HG02970 (cell line): ENCODE results near the gene PCAT6.

ENCODE experiments used
- ATAC-seq: cut with Tn5 transposase; IDR thresholded peaks from one replicate; pipeline ENCODE4 v1.9.1; 2021; ENCODE audit warnings: mild to moderate bottlenecking, moderate library complexity, moderate number of reproducible peaks; ENCODE audit not compliant: unreplicated experiment, low FRiP score

PCAT6 gene

DNA sequence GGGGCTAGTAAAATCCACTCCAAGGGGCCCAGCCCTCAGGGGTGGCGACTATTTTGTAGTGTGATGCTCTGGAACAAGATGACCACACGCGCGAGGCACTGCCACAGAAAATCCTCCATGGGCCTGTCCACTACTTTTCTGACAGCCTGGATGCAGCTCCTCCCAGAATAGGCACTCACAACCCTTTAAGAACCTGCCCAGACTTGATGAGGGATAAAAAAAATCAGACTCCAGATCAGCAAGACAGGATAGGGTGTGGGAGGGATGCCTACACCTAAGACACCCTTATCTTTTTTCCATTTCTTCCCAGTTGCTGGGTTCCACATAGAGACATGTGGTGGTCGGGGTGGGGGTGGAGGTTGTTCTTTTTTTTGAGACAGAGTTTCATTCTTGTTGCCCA lies 33.5 kb downstream of the PCAT6 start:
- ATAC-seq = no peak

DNA sequence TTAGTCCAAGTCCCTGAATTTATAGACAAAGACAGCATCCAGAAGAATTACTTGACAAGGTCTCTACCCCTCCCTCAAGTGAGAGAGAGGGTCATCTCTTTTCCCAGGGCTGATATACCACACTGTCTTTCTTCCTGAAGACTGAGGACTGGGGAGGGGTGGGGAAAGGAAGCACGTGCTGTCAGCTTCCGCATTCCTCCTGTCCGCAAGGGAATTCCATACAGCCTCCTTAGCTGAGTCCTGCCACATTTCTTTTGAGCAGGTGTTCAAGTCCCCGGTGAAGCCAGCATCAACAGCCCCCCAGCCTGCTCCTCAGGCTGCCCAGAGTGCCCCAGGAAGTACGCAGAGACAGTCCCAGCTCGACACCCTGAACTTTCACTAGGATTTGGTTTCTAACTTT lies 34.2 kb downstream of the PCAT6 start:
- no peak for ATAC-seq

DNA sequence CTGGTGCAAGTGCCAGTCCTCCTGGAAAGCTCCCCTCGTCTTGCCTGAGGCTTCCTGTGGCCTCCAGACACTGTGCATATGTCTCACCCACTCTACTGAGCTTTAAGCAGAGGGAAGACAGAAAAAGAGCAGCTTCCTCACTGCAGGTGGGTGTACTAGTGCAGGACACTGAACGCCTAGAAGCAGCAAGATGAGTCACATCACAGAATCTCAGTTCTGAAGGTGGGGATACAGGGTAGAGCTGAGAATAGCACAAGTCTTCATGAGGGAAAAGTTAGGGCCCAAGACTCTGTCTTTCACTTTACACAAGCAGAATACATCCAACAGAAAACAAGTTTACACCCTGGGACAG lies 37.4 kb downstream of the PCAT6 start:
- ATAC-seq = no peak

DNA sequence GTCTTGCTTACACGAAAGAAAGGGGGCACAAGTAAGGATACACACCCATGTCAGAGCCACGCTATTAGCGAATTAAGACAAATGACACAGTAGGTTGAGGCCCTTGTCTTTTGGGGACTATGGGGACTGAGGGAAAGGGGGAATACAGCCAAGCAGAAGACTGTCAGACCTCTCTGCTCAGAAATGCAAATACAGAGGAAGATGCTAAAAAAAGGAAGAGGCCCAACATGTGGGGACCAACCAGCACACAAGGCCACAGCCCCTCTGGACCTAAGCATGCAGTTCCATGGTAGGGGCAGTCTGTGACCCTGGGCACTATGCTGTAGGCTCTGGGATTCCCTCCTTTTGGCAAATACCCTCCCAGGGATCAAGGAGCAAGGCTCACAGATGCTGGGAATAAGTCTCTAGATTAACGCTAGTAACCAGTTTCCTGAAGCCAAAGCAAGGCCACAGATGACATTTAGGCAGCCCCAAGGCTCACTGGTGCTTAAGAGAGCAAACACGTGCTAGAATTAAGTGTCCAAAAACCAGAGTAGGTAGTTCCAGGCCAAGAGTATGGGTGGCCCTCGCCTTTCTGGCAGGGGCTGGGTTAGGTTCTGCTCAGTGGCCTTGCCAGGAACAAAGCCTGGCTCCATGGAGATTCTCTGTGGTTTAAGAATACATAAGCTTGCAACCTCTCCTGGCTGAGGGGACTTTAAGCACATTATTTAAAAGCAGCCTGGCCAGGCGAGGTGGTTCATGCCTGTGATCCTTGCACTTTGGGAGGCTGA lies 40.0 kb downstream of the PCAT6 start:
- ATAC-seq = no peak

DNA sequence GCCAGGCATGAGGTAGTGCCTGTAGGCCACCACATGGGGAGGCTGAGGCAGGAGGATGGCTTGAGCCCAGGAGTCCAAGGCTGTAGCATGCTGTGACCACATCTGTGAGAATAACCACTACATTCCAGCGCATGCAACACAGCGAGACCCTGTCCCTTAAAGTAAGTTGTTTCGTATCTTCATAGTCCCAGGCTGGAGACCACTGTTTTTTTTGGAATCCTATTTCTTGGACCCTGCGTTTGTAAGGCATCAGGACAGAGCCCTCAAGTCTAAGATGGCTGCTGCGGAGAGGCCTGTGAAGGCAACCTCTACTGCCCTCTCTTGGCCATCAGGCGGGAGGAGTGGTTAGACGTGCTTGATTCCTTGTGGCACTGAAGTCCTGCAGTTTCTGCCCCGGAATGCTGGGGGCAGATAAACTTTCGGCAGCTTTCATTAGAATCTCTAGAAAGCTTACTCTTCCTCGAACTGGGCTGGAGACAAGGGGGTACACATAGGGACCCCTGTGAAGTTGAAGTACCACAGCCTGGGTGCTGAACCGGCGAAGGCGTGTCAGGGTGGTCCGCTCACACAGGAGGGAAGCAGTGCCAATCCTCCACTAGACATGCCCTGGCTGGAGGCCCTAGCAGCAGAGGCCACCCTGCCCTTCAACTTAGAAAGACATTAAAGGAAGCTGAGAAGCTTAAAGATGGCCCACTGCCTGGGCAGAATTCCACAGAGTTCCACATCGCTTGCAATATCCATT lies 41.6 kb downstream of the PCAT6 start:
- no peak for ATAC-seq

DNA sequence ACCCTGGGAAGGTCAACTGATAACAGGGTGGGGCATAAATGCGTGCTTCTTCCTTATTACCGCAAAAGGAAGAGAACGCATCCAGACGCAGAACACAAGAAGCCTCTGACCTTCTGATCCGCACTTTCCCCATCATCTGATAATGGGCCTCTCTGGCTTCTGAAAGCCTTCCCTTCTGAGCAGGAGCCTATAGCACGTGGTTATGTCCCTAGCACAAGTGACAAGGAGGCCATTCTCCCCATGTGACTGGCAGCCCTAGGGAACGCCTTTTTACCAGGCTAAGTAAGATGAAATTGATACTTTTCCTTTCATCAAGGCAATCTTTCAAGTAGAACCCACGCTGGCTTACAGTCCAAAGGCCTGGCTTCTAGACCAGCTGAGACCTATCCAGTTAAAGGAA lies 44.0 kb downstream of the PCAT6 start:
- no peak for ATAC-seq

DNA sequence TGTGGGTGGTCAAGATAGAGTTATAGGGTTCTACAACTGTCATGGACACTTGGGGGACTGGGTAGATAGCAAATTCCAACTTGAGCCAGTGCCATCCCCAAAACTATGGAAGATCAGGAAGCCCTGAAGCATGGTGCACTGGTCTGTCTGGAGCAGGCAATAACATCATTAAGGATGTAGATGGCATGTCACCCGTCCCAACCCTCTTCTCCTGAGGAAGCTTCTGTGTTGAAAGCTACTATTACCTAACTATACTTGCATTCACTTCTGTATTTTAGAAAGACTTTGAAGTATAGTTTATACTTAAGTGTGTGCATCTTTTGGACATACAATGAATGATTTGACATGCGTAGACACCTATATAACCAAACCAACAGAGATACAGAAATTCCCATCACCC lies 45.3 kb downstream of the PCAT6 start:
- no peak for ATAC-seq

DNA sequence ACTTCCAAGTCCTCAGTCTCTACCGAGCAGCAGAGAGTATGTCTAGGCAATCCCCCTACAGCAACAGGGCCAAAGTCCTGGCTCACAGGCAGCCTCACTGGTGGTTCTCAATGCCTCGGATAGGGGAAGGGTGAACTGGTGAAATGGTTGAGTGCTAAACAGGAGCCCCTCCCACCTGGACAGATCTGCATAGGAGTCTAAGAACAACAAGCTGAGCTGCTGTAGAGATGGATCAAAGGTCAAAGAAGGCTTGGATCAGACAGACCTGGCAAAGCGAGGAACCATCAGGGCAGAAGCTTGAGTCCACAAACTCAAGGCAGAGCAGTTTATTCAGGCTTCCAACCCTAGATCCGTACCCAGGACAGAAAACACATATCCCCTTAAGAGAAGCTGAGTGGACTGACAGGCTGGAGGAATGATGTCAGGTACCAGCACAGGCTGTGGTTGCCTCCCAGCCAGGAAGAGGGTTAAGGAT lies 46.4 kb downstream of the PCAT6 start:
- no peak for ATAC-seq

DNA sequence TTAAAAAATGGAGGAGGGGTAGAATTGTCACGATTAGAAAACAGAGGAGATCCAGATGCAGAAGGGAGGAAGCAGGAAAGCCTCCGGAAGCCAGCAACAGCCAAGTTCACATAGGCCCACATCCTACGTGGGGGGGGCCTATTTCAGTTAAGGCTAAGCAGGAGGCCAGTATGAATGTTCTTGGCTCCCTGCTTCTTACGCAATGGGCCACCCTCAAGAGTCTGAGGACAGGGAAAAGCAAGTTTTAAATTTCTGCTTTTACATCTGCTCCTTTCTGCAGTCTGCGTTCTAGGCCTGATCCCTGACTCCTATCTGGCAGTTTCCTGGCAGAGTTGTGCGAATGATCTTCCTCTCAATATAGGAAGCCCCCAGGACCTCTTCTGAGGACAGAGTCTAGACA lies 47.6 kb downstream of the PCAT6 start:
- ATAC-seq = no peak

DNA sequence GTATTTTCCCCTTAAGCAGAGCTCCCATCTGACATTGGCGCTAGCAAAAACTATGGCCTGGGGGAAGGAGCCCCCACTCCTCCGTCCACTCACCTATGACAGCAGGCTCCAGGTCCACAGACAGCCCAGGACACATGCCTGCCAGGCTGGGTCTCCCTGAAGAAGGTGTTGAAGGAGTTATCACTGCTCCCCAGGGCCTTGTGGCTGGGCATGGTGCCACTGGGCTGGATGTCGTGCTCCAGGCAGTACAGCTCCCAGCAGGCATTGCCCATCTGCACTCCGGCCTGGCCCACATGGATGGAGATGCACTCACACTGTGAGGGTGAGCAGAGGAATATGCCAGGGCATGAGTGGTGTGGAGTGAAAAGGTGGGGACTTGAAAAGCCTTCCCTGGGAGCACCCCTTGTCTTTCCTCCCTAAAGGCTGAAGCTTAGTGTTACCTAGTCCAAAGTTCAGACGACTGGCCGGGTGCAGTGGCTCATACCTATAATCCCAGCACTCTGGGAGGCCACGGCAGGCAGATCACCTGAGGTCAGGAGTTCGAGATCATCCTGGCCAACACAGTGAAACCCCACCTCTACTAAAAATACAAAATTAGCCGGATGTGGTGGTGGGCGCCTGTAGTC lies 48.1 kb downstream of the PCAT6 start:
- ATAC-seq = no peak

DNA sequence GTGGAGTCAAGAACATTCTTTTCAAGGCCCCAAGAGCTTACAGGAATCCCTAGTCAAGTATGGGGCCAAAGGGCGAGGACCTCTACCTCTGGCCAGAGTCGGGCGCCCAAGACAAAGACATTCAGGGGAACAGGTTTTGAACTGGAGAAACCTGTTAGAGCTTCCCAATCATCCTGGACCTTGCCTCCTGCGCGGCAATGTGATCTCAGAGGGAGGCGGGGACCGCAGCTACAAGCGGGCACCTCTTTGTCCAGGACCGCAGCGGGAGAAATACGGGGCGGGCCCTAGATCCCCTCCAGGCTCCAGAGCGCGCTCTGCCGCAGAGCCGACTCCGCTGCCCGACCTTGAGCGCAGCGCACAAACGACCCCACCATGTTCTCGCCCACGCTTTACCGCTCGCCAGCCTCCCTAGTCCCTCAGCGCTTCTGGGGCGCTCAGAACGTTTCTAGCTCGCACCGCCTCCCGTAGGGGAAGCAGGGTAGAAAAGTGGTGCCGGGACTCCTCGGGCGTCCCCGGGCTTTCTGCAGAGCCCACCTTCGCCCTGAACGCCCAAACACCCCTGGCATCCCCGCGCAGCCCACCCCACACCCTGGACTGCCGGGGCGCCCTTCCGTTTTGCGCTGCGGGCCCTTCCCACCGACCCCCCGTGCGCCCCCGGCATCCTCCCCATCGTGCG lies 50.1 kb downstream of the PCAT6 start:
- peak; percentile 33 for ATAC-seq
